Measurements from ENCODE around the gene WFIKKN1.

WFIKKN1 gene

GRCh38 chr16:626787-627453 lies 3.9 kb upstream of the WFIKKN1 start:
- Histone ChIP-seq H4K20me1 (ENCODE audit: control insufficient read depth, insufficient read depth, low read depth, low read length) (no peaks in the 10 kb centered on the region), H3K27me3 (ENCODE audit: control insufficient read depth, low read length) (no peaks in the 10 kb centered on the region), H3K9me3 (ENCODE audit: control insufficient read depth, insufficient read depth, low read length) (no peaks in the 10 kb centered on the region), H3K4me1 (ENCODE audit: control insufficient read depth, low read length) (no peaks in the 10 kb centered on the region), H3K9me2 (replicated peaks; ENCODE audit: control insufficient read depth, low read length) (no peaks in the 10 kb centered on the region), H3K36me3 (ENCODE audit: control insufficient read depth, low read length) (no peaks in the 10 kb centered on the region), H3K4me3 (ENCODE audit: low read length) (no peak overlapping the region), H3K4me2 (ENCODE audit: low read length) (no peak overlapping the region), H3K27ac (ENCODE audit: low read depth, low read length) (no peak overlapping the region), H3F3A (ENCODE audit: control insufficient read depth, insufficient read depth) (no peaks in the 10 kb centered on the region), H3K79me2 (ENCODE audit: control insufficient read depth, low read length) (no peaks in the 10 kb centered on the region)
- TF ChIP-seq EZH2phosphoT487 (IDR thresholded peaks at IDR 0.05; ENCODE audit: borderline replicate concordance, low read length) (no peak), CTCF (IDR thresholded peaks at IDR 0.05; ENCODE audit: low read depth, low read length, poor library complexity, severe bottlenecking) (no peak)

GRCh38 chr16:627454-628239 lies 3.1 kb upstream of the WFIKKN1 start:
- no peak overlapping the region for H3K4me2 ChIP-seq (ENCODE audit: low read length)

GRCh38 chr16:628321-629061 lies 2.3 kb upstream of the WFIKKN1 start:
- H3K4me1 ChIP-seq (ENCODE audit: control insufficient read depth, low read length) = no peaks in the 10 kb centered on the region
- H3K27ac ChIP-seq (ENCODE audit: low read depth, low read length) = no peak overlapping the region
- TF ChIP-seq CTCF (IDR thresholded peaks at IDR 0.05; ENCODE audit: low read depth, low read length, poor library complexity, severe bottlenecking) = no peak
- no peaks in the 10 kb centered on the region for H3K9me2 ChIP-seq (replicated peaks; ENCODE audit: control insufficient read depth, low read length)
- H3K4me2 ChIP-seq (ENCODE audit: low read length) = no peak overlapping the region
- H4K20me1 ChIP-seq (ENCODE audit: control insufficient read depth, insufficient read depth, low read depth, low read length) = no peaks in the 10 kb centered on the region
- no peaks in the 10 kb centered on the region for H3K79me2 ChIP-seq (ENCODE audit: control insufficient read depth, low read length)
- H3F3A ChIP-seq (ENCODE audit: control insufficient read depth, insufficient read depth) = no peaks in the 10 kb centered on the region
- no peaks in the 10 kb centered on the region for H3K9me3 ChIP-seq (ENCODE audit: control insufficient read depth, insufficient read depth, low read length)
- H3K36me3 ChIP-seq (ENCODE audit: control insufficient read depth, low read length) = peaks cover 7% of the 10 kb centered on the region
- no peaks in the 10 kb centered on the region for H3K27me3 ChIP-seq (ENCODE audit: control insufficient read depth, low read length)
- no peak overlapping the region for H3K4me3 ChIP-seq (ENCODE audit: low read length)

More at GRCh38 chr16:627454-628239, 3.1 kb upstream of the WFIKKN1 start:
- Histone ChIP-seq H4K20me1 (ENCODE audit: control insufficient read depth, insufficient read depth, low read depth, low read length) (no peaks in the 10 kb centered on the region), H3K27me3 (ENCODE audit: control insufficient read depth, low read length) (no peaks in the 10 kb centered on the region), H3K27ac (ENCODE audit: low read depth, low read length) (no peak overlapping the region), H3K9me2 (replicated peaks; ENCODE audit: control insufficient read depth, low read length) (no peaks in the 10 kb centered on the region), H3K4me3 (ENCODE audit: low read length) (no peak overlapping the region), H3K36me3 (ENCODE audit: control insufficient read depth, low read length) (peaks cover 2% of the 10 kb centered on the region; the same call in 1 of the 2 replicates), H3F3A (ENCODE audit: control insufficient read depth, insufficient read depth) (no peaks in the 10 kb centered on the region), H3K9me3 (ENCODE audit: control insufficient read depth, insufficient read depth, low read length) (no peaks in the 10 kb centered on the region), H3K4me1 (ENCODE audit: control insufficient read depth, low read length) (no peaks in the 10 kb centered on the region), H3K79me2 (ENCODE audit: control insufficient read depth, low read length) (no peaks in the 10 kb centered on the region)
- no peak for TF ChIP-seq EZH2phosphoT487 (IDR thresholded peaks at IDR 0.05; ENCODE audit: borderline replicate concordance, low read length)
- TF ChIP-seq CTCF (IDR thresholded peaks at IDR 0.05; ENCODE audit: low read depth, low read length, poor library complexity, severe bottlenecking) = no peak
